ENCODE data around the gene HSD11B1. TPM values are rescaled to one million over a fixed set of nuclear protein-coding genes. Genes with fewer than 3 reads are reported as not detected.

Gene HSD11B1
- total RNA-seq, 1 donor from 2014 or later = not detected

GRCh38 chr1:209708297-209708696, 3.7 kb downstream of the HSD11B1 start:
- Mint-ChIP-seq H3K4me1 (peaks cover 27% of the 10 kb centered on the region), H3K27me3 (ENCODE audit: low read depth) (peaks cover 16% of the 10 kb centered on the region), H3K9me3 (no peaks in the 10 kb centered on the region), H3K4me3 (no peak overlapping the region), H3K36me3 (no peaks in the 10 kb centered on the region), H3K27ac (no peak overlapping the region)
- no peak for DNase-seq (ENCODE audit: low spot score in 2 of 2, unreplicated experiment in 2 of 2)
- no peak for TF ChIP-seq CTCF (IDR thresholded peaks at IDR 0.05; ENCODE audit: unreplicated experiment)

GRCh38 chr1:209710093-209710492, 5.4 kb downstream of the HSD11B1 start:
- peaks cover 29% of the 10 kb centered on the region for H3K4me1 Mint-ChIP-seq
- DNase-seq (ENCODE audit: low spot score in 2 of 2, unreplicated experiment in 2 of 2) = no peak
- peaks cover 12% of the 10 kb centered on the region for H3K27me3 Mint-ChIP-seq (ENCODE audit: low read depth)
- H3K4me3 Mint-ChIP-seq = no peak overlapping the region
- no peak overlapping the region for H3K27ac Mint-ChIP-seq
- no peaks in the 10 kb centered on the region for H3K9me3 Mint-ChIP-seq
- no peaks in the 10 kb centered on the region for H3K36me3 Mint-ChIP-seq
- no peak for TF ChIP-seq CTCF (IDR thresholded peaks at IDR 0.05; ENCODE audit: unreplicated experiment)

- Mint-ChIP-seq H3K27me3 (ENCODE audit: low read depth) (peaks cover 11% of the 10 kb centered on the region), H3K36me3 (no peaks in the 10 kb centered on the region), H3K4me1 (peaks cover 34% of the 10 kb centered on the region), H3K27ac (peak overlapping the region; percentile 60), H3K4me3 (no peak overlapping the region), H3K9me3 (no peaks in the 10 kb centered on the region)
- no peak for DNase-seq (ENCODE audit: low spot score in 2 of 2, unreplicated experiment in 2 of 2)
- no peak for TF ChIP-seq CTCF (IDR thresholded peaks at IDR 0.05; ENCODE audit: unreplicated experiment)
Measured at GRCh38 chr1:209710847-209711246, 6.2 kb downstream of the HSD11B1 start.

GRCh38 chr1:209714338-209714737, 9.7 kb downstream of the HSD11B1 start:
- peaks cover 3% of the 10 kb centered on the region for H3K27me3 Mint-ChIP-seq (ENCODE audit: low read depth)

GRCh38 chr1:209715314-209715713, 10.7 kb downstream of the HSD11B1 start:
- Mint-ChIP-seq H3K4me1 (peaks cover 22% of the 10 kb centered on the region), H3K36me3 (no peaks in the 10 kb centered on the region), H3K4me3 (no peak overlapping the region), H3K9me3 (peaks cover 13% of the 10 kb centered on the region), H3K27me3 (ENCODE audit: low read depth) (peaks cover 3% of the 10 kb centered on the region), H3K27ac (no peak overlapping the region)
- no peak for DNase-seq (ENCODE audit: low spot score in 2 of 2, unreplicated experiment in 2 of 2)
- no peak for TF ChIP-seq CTCF (IDR thresholded peaks at IDR 0.05; ENCODE audit: unreplicated experiment)

More at GRCh38 chr1:209714338-209714737, 9.7 kb downstream of the HSD11B1 start:
- Mint-ChIP-seq H3K9me3 (peaks cover 11% of the 10 kb centered on the region), H3K4me3 (no peak overlapping the region), H3K27ac (no peak overlapping the region), H3K4me1 (peaks cover 25% of the 10 kb centered on the region), H3K36me3 (no peaks in the 10 kb centered on the region)
- DNase-seq (ENCODE audit: low spot score in 2 of 2, unreplicated experiment in 2 of 2) = no peak
- no peak for TF ChIP-seq CTCF (IDR thresholded peaks at IDR 0.05; ENCODE audit: unreplicated experiment)

GRCh38 chr1:209717818-209718217, 13.2 kb downstream of the HSD11B1 start:
- H3K4me3 Mint-ChIP-seq = no peak overlapping the region
- TF ChIP-seq CTCF (IDR thresholded peaks at IDR 0.05; ENCODE audit: unreplicated experiment) = no peak
- peaks cover 13% of the 10 kb centered on the region for H3K9me3 Mint-ChIP-seq
- H3K27ac Mint-ChIP-seq = no peak overlapping the region
- peaks cover 3% of the 10 kb centered on the region for H3K27me3 Mint-ChIP-seq (ENCODE audit: low read depth)
- DNase-seq (ENCODE audit: low spot score in 2 of 2, unreplicated experiment in 2 of 2) = no peak
- peaks cover 21% of the 10 kb centered on the region for H3K4me1 Mint-ChIP-seq
- no peaks in the 10 kb centered on the region for H3K36me3 Mint-ChIP-seq
